HEK293 (cell line): ENCODE data around the gene MRM1.

Experiments
- CTCF ChIA-PET: fragments of 350-600 bp; formaldehyde crosslinking; extraction: SDS; loops from one replicate; lab custom pipeline; 2021; ENCODE audit warnings: antibody characterized with exemption; lab: Yijun Ruan, JAX
- POLR2A ChIA-PET: fragments of 300-600 bp; formaldehyde crosslinking; extraction: SDS; loops from one replicate; lab custom pipeline; 2020; ENCODE audit warnings: antibody characterized with exemption, inconsistent platforms; lab: Yijun Ruan, JAX
- H3K27ac ChIP-seq: fragments of 200-500 bp; sonication (Bioruptor generic); 2 replicates; pipeline ENCODE4 v1.5.1; 2014; ENCODE audit warnings: low read depth, low read length, control low read depth, inconsistent platforms; ENCODE audit errors: extremely low read depth
- H3K36me3 ChIP-seq, 2 experiments: fragments of 200-500 bp in 1 of 2; sonication (Bioruptor generic) in 1 of 2; 1 replicate in 1 of 2; 2 replicates in 1 of 2; pipeline ENCODE4 v1.5.1; 2014 to 2017; ENCODE audit warnings: inconsistent platforms in 2 of 2, low read length in 2 of 2; ENCODE audit not compliant: control insufficient read depth in 2 of 2, insufficient read depth in 1 of 2
- H3K4me1 ChIP-seq: fragments of 200-500 bp; sonication (Bioruptor generic); 2 replicates; pipeline ENCODE4 v1.5.1; 2014; ENCODE audit warnings: mild to moderate bottlenecking, low read length, inconsistent platforms; ENCODE audit not compliant: control insufficient read depth, insufficient read depth
- H3K4me3 ChIP-seq: 2 replicates; pipeline ENCODE4 v1.5.1; 2011; ENCODE audit warnings: low read depth, mild to moderate bottlenecking, control low read depth, low read length, moderate library complexity
- H3K9me3 ChIP-seq: fragments of 200-500 bp; sonication (Bioruptor generic); 2 replicates; pipeline ENCODE4 v1.5.1; 2014; ENCODE audit warnings: low read depth, low read length, inconsistent platforms; ENCODE audit not compliant: control insufficient read depth, insufficient read depth
- MEIS1 ChIP-seq: sonication (generic); formaldehyde crosslinking; IDR thresholded peaks from 2 replicates; pipeline ENCODE4 v1.8.1; 2022; ENCODE audit warnings: missing genetic modification reagents, mild to moderate bottlenecking, borderline replicate concordance
- YY2 ChIP-seq: fragments of 450-650 bp; formaldehyde crosslinking; IDR thresholded peaks from 2 replicates; pipeline ENCODE4 v1.5.1; 2016; ENCODE audit warnings: missing biosample characterization, missing genetic modification characterization
- ZBTB20 ChIP-seq: fragments of 450-650 bp; formaldehyde crosslinking; IDR thresholded peaks from 2 replicates; pipeline ENCODE4 v1.5.1; 2016; ENCODE audit warnings: missing biosample characterization, missing genetic modification characterization
- ZEB2 ChIP-seq: fragments of 450-650 bp; formaldehyde crosslinking; IDR thresholded peaks from 2 replicates; pipeline ENCODE4 v1.5.1; 2016; ENCODE audit warnings: missing biosample characterization, missing genetic modification characterization
- ZFP37 ChIP-seq: fragments of 450-650 bp; formaldehyde crosslinking; IDR thresholded peaks from 2 replicates; pipeline ENCODE4 v1.5.1; 2016; ENCODE audit warnings: missing biosample characterization, missing genetic modification characterization
- ZNF175 ChIP-seq: fragments of 450-650 bp; formaldehyde crosslinking; IDR thresholded peaks from 2 replicates; pipeline ENCODE4 v1.5.1; 2016; ENCODE audit warnings: missing biosample characterization, missing genetic modification characterization
- ZNF274 ChIP-seq, 2 experiments: fragments of 200-500 bp in 1 of 2; fragments of 450-650 bp in 1 of 2; sonication (Bioruptor generic) in 1 of 2; formaldehyde crosslinking in 1 of 2; IDR thresholded peaks; 2 replicates each; pipeline versions ENCODE4 v1.5.1 to v1.6.1; 2014 to 2016; ENCODE audit warnings: borderline replicate concordance in 1 of 2, inconsistent platforms in 1 of 2, low read length in 1 of 2, missing biosample characterization in 1 of 2, missing genetic modification characterization in 1 of 2
- ZNF324 ChIP-seq: fragments of 450-650 bp; formaldehyde crosslinking; IDR thresholded peaks from 2 replicates; pipeline ENCODE4 v1.5.1; 2016; ENCODE audit warnings: missing biosample characterization, missing genetic modification characterization
- ZNF391 ChIP-seq: fragments of 450-650 bp; formaldehyde crosslinking; IDR thresholded peaks from 2 replicates; pipeline ENCODE4 v1.5.1; 2016; ENCODE audit warnings: low read depth, missing biosample characterization, missing genetic modification characterization, borderline replicate concordance
- ZNF423 ChIP-seq: fragments of 450-650 bp; formaldehyde crosslinking; IDR thresholded peaks from 2 replicates; pipeline ENCODE4 v1.5.1; 2016; ENCODE audit warnings: missing biosample characterization, missing genetic modification characterization
- ZNF501 ChIP-seq: fragments of 450-650 bp; formaldehyde crosslinking; IDR thresholded peaks from 2 replicates; pipeline ENCODE4 v1.5.1; 2016; ENCODE audit warnings: missing biosample characterization, missing genetic modification characterization
- ZNF529 ChIP-seq: fragments of 450-650 bp; formaldehyde crosslinking; IDR thresholded peaks from 2 replicates; pipeline ENCODE4 v1.5.1; 2017; ENCODE audit warnings: missing genetic modification characterization, missing biosample characterization; ENCODE audit not compliant: insufficient replicate concordance
- ZNF530 ChIP-seq: fragments of 450-650 bp; formaldehyde crosslinking; IDR thresholded peaks from 2 replicates; pipeline ENCODE4 v1.5.1; 2016; ENCODE audit warnings: low read depth, missing biosample characterization, missing genetic modification characterization
- ZNF585B ChIP-seq: fragments of 450-650 bp; formaldehyde crosslinking; IDR thresholded peaks from 2 replicates; pipeline ENCODE4 v1.5.1; 2016; ENCODE audit warnings: missing biosample characterization, missing genetic modification characterization
- ZNF596 ChIP-seq: fragments of 450-650 bp; IDR thresholded peaks from 2 replicates; pipeline ENCODE4 v1.5.0; 2018; ENCODE audit warnings: missing biosample characterization, mild to moderate bottlenecking, missing genetic modification characterization, moderate library complexity
- ZNF660 ChIP-seq: fragments of 450-650 bp; IDR thresholded peaks from 2 replicates; pipeline ENCODE4 v1.5.1; 2018; ENCODE audit warnings: missing biosample characterization, mild to moderate bottlenecking, missing genetic modification characterization
- ZNF701 ChIP-seq: fragments of 450-650 bp; formaldehyde crosslinking; IDR thresholded peaks from 2 replicates; pipeline ENCODE4 v1.5.1; 2016; ENCODE audit warnings: missing biosample characterization, missing genetic modification characterization
- ZNF792 ChIP-seq: fragments of 450-650 bp; formaldehyde crosslinking; IDR thresholded peaks from 2 replicates; pipeline ENCODE4 v1.5.1; 2016; ENCODE audit warnings: missing biosample characterization, missing genetic modification characterization
- ZNF843 ChIP-seq: fragments of 450-650 bp; formaldehyde crosslinking; IDR thresholded peaks from 2 replicates; pipeline ENCODE4 v1.5.1; 2016; ENCODE audit warnings: missing biosample characterization, missing genetic modification characterization
- TF ChIP-seq, protein P1 (sequence below): fragments of 450-650 bp; formaldehyde crosslinking; IDR thresholded peaks from 2 replicates; pipeline ENCODE4 v1.5.1; 2016; ENCODE audit warnings: missing biosample characterization, missing genetic modification characterization
- TF ChIP-seq, protein P2 (sequence below): fragments of 450-650 bp; formaldehyde crosslinking; IDR thresholded peaks from 2 replicates; pipeline ENCODE4 v1.5.1; 2017; ENCODE audit warnings: missing biosample characterization, missing genetic modification characterization
- TF ChIP-seq, protein P3 (sequence below): fragments of 450-650 bp; formaldehyde crosslinking; IDR thresholded peaks from 2 replicates; pipeline ENCODE4 v1.5.1; 2017; ENCODE audit warnings: missing biosample characterization, missing genetic modification characterization
- TF ChIP-seq, protein P4 (sequence below): fragments of 450-650 bp; formaldehyde crosslinking; IDR thresholded peaks from 2 replicates; pipeline ENCODE4 v1.5.1; 2016; ENCODE audit warnings: missing biosample characterization, missing genetic modification characterization
- TF ChIP-seq, protein P5 (sequence below): fragments of 450-650 bp; formaldehyde crosslinking; IDR thresholded peaks from 2 replicates; pipeline ENCODE4 v1.5.1; 2016; ENCODE audit warnings: missing biosample characterization, missing genetic modification characterization
- TF ChIP-seq, protein P6 (sequence below): fragments of 450-650 bp; formaldehyde crosslinking; IDR thresholded peaks from 2 replicates; pipeline ENCODE4 v1.5.1; 2016; ENCODE audit warnings: missing biosample characterization, missing genetic modification characterization

Gene MRM1

DNA sequence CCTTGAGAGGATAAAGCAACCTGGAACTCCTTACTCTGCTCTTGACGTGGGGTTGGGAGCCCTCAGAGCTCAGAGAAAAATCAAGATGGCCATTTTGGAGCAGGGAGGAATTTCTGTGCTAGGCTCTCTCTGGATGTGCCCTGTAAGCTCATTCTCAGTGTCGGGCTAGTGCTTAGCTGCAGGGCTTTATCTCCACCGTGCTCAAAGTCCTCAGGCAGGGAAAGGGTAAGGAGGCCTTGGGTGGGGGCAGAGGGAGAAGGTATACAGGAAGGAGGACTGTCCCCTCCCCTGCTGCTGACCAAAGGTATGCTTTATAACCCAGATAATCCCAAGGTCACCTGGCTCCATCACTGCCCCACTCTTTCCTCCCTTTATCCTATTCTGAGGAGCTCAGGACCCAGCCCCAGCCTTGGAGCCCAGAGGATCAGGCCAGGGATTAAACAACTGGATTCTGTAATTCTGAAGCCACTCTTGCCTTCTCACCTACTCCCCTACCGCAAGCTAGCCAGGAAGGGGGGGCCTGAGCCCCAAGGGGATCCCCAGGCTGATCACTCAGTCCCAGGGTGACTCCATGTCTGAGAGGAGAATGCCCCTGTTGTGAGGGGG is 8.6 kb upstream of the MRM1 start:
- Histone ChIP-seq H3K4me3 (peak overlapping the region; percentile 77), H3K36me3 (peaks cover 11 to 68% of the 10 kb centered on the region in 2 experiments), H3K27ac (peak overlapping the region; percentile 86), H3K4me1 (peaks cover 10% of the 10 kb centered on the region; the same call in 1 of the 2 replicates), H3K9me3 (no peaks in the 10 kb centered on the region)
- CTCF ChIA-PET: interaction anchor here (0.6 to 3.0 kb wide), 4 partner anchors 9 to 439 kb away, joined by 3 to 32 read pairs (median 6); partner anchors contain the start of gene MRM1
- POLR2A ChIA-PET: interaction anchor here (0.6 to 3.4 kb wide), 4 partner anchors 9 to 59 kb away, joined by 3 to 70 read pairs (median 17); partner anchors contain the start of genes GGNBP2, MRM1 and MYO19
- TF ChIP-seq ZNF324 (tag by site-specific recombination) (no peak), ZNF660 (tag by site-specific recombination) (no peak), ZNF585B (no peak), ZEB2 (tag by site-specific recombination) (no peak), ZNF792 (tag by site-specific recombination) (no peak), ZNF529 (no peak), ZBTB20 (tag by site-specific recombination) (no peak), YY2 (tag by site-specific recombination) (no peak), ZNF501 (tag by site-specific recombination) (no peak), ZNF530 (tag by site-specific recombination) (no peak), ZNF596 (tag by site-specific recombination) (no peak), ZNF274 (IDR thresholded peaks at IDR 0.05; ENCODE audit: low read length) (no peak), ZNF274 (tag by site-specific recombination; IDR thresholded peaks at IDR 0.05; ENCODE audit: borderline replicate concordance) (no peak), ZNF175 (no peak), ZFP37 (tag by site-specific recombination) (no peak), ZNF701 (tag by site-specific recombination) (no peak), MEIS1 (no peak), ZNF423 (tag by site-specific recombination) (no peak), ZNF391 (tag by site-specific recombination) (no peak), ZNF843 (tag by site-specific recombination) (no peak)
- TF ChIP-seq, protein P1, sequence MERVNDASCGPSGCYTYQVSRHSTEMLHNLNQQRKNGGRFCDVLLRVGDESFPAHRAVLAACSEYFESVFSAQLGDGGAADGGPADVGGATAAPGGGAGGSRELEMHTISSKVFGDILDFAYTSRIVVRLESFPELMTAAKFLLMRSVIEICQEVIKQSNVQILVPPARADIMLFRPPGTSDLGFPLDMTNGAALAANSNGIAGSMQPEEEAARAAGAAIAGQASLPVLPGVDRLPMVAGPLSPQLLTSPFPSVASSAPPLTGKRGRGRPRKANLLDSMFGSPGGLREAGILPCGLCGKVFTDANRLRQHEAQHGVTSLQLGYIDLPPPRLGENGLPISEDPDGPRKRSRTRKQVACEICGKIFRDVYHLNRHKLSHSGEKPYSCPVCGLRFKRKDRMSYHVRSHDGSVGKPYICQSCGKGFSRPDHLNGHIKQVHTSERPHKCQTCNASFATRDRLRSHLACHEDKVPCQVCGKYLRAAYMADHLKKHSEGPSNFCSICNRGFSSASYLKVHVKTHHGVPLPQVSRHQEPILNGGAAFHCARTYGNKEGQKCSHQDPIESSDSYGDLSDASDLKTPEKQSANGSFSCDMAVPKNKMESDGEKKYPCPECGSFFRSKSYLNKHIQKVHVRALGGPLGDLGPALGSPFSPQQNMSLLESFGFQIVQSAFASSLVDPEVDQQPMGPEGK (tag by site-specific recombination): 0 out of 2 replicates have a peak, but pooled peaks have one; percentile 9
- TF ChIP-seq, protein P2, sequence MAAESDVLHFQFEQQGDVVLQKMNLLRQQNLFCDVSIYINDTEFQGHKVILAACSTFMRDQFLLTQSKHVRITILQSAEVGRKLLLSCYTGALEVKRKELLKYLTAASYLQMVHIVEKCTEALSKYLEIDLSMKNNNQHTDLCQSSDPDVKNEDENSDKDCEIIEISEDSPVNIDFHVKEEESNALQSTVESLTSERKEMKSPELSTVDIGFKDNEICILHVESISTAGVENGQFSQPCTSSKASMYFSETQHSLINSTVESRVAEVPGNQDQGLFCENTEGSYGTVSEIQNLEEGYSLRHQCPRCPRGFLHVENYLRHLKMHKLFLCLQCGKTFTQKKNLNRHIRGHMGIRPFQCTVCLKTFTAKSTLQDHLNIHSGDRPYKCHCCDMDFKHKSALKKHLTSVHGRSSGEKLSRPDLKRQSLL (tag by site-specific recombination): no peak
- TF ChIP-seq, protein P3, sequence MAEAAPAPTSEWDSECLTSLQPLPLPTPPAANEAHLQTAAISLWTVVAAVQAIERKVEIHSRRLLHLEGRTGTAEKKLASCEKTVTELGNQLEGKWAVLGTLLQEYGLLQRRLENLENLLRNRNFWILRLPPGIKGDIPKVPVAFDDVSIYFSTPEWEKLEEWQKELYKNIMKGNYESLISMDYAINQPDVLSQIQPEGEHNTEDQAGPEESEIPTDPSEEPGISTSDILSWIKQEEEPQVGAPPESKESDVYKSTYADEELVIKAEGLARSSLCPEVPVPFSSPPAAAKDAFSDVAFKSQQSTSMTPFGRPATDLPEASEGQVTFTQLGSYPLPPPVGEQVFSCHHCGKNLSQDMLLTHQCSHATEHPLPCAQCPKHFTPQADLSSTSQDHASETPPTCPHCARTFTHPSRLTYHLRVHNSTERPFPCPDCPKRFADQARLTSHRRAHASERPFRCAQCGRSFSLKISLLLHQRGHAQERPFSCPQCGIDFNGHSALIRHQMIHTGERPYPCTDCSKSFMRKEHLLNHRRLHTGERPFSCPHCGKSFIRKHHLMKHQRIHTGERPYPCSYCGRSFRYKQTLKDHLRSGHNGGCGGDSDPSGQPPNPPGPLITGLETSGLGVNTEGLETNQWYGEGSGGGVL (tag by site-specific recombination): peak; percentile 29
- TF ChIP-seq, protein P4, sequence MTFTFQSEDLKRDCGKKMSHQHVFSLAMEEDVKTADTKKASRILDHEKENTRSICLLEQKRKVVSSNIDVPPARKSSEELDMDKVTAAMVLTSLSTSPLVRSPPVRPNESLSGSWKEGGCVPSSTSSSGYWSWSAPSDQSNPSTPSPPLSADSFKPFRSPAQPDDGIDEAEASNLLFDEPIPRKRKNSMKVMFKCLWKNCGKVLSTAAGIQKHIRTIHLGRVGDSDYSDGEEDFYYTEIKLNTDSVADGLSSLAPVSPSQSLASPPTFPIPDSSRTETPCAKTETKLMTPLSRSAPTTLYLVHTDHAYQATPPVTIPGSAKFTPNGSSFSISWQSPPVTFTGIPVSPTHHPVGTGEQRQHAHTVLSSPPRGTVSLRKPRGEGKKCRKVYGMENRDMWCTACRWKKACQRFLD (tag by site-specific recombination): no peak
- TF ChIP-seq, protein P5, sequence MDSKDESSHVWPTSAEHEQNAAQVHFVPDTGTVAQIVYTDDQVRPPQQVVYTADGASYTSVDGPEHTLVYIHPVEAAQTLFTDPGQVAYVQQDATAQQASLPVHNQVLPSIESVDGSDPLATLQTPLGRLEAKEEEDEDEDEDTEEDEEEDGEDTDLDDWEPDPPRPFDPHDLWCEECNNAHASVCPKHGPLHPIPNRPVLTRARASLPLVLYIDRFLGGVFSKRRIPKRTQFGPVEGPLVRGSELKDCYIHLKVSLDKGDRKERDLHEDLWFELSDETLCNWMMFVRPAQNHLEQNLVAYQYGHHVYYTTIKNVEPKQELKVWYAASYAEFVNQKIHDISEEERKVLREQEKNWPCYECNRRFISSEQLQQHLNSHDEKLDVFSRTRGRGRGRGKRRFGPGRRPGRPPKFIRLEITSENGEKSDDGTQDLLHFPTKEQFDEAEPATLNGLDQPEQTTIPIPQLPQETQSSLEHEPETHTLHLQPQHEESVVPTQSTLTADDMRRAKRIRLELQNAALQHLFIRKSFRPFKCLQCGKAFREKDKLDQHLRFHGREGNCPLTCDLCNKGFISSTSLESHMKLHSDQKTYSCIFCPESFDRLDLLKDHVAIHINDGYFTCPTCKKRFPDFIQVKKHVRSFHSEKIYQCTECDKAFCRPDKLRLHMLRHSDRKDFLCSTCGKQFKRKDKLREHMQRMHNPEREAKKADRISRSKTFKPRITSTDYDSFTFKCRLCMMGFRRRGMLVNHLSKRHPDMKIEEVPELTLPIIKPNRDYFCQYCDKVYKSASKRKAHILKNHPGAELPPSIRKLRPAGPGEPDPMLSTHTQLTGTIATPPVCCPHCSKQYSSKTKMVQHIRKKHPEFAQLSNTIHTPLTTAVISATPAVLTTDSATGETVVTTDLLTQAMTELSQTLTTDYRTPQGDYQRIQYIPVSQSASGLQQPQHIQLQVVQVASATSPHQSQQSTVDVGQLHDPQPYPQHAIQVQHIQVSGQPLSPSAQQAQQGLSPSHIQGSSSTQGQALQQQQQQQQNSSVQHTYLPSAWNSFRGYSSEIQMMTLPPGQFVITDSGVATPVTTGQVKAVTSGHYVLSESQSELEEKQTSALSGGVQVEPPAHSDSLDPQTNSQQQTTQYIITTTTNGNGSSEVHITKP (tag by site-specific recombination): peak; percentile 27; the same call in 1 of the 2 replicates
- TF ChIP-seq, protein P6, sequence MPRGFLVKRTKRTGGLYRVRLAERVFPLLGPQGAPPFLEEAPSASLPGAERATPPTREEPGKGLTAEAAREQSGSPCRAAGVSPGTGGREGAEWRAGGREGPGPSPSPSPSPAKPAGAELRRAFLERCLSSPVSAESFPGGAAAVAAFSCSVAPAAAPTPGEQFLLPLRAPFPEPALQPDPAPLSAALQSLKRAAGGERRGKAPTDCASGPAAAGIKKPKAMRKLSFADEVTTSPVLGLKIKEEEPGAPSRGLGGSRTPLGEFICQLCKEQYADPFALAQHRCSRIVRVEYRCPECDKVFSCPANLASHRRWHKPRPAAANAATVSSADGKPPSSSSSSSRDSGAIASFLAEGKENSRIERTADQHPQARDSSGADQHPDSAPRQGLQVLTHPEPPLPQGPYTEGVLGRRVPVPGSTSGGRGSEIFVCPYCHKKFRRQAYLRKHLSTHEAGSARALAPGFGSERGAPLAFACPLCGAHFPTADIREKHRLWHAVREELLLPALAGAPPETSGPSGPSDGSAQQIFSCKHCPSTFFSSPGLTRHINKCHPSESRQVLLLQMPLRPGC: no peak
